NCI-H2171 treated with DMSO at 0.1 percent for 48 hours (cell line): Measurements from ENCODE around the gene CCDC80.
A peak's percentile ranks its signal among the peaks of the same experiment; 100 is the strongest.

Experiments
- DNase-seq: peaks from one replicate; lab custom pipeline; 2025; lab: John Stamatoyannopoulos, UW

Gene CCDC80

GRCh38 chr3:112654979-112655378, 14.0 kb upstream of the CCDC80 start:
- DNase-seq: peak; percentile 16

DNA sequence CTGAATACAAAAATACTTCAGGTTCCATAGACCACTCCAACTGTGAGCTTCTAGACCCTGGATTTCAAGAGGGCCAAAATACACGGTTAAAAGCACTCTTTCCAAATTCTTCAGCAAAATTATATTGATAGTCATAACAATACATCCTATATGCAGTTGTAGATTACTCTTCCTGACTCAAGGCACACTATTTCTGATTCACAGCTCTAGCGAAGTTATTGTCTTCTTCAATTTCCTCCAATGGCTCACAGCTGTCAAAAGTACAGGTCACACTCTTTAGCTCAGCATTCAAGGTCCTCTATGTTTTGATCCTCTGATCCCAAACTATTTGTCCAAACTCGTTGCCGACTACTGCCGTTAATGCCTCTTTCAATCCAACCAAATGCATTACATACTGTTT, 13.5 kb upstream of the CCDC80 start:
- no peak for DNase-seq

DNA sequence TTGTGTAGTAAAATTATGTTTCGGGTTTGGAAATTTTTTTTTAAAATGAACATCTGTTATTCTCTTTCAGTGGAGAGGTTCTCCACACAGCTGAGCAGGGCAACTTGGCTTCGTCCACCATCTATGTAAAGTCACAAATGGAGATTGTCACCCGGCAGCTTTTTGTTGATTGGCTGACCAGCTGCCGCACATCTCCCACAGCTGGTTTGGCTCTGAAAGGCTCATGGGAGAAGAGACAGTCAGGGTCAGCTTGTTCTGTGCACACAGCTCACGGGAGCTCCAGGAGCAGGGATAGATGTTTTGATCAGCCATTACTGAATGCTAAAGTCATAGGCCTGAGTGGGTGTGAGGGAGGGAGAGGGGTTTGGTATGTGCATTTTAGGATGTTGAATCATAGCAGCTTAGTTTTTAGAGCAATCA, 12.9 kb upstream of the CCDC80 start:
- no peak for DNase-seq

GRCh38 chr3:112653209-112653871, 12.4 kb upstream of the CCDC80 start:
- no peak for DNase-seq

DNA sequence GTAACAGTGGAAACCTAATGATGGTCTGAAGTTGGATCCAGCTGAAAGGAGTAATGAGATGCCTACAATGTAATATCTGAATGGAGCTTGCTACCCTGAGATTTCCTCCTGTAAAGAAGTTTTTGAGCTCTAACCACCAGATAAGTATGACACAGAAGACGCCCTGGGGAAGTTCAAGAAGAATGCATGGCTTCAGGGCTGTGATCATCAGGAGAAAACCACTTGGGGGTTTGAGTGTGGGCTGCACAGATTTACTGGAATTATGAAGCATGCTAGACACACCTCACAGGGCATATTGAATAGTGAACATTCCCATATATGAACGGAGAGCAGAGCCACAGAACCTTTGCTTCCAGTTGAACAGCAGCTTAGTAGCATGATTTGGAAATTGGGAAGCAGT, 10.6 kb upstream of the CCDC80 start:
- DNase-seq: no peak

DNA sequence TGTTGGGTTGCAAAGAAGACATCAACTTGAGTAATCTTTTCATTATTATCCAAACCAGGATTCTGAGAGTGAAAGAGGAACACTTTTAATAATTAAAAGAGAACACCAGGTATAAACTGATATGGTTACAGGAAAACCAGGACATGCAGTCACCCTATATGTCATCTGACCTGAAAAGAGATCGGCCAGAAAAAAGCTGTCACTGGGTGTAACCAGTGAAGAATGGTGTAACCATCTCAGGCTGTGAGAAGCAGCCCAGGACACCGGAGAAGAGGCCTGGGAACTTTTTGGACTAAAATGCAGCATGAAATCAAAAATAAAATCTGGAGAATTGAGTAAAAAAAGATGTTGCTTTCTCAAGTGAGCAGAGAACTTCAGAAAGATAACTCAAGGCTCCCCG, 10.1 kb upstream of the CCDC80 start:
- DNase-seq: no peak

GRCh38 chr3:112650482-112650881, 9.5 kb upstream of the CCDC80 start:
- no peak for DNase-seq

- no peak for DNase-seq
Measured at GRCh38 chr3:112649478-112649735, 8.5 kb upstream of the CCDC80 start.

- no peak for DNase-seq
Measured at GRCh38 chr3:112647122-112647521, 6.2 kb upstream of the CCDC80 start.

- DNase-seq: no peak
Measured at GRCh38 chr3:112646623-112647022, 5.7 kb upstream of the CCDC80 start.

GRCh38 chr3:112644453-112644852, 3.5 kb upstream of the CCDC80 start:
- DNase-seq: no peak

GRCh38 chr3:112643621-112644240, 2.8 kb upstream of the CCDC80 start:
- DNase-seq: no peak

DNA sequence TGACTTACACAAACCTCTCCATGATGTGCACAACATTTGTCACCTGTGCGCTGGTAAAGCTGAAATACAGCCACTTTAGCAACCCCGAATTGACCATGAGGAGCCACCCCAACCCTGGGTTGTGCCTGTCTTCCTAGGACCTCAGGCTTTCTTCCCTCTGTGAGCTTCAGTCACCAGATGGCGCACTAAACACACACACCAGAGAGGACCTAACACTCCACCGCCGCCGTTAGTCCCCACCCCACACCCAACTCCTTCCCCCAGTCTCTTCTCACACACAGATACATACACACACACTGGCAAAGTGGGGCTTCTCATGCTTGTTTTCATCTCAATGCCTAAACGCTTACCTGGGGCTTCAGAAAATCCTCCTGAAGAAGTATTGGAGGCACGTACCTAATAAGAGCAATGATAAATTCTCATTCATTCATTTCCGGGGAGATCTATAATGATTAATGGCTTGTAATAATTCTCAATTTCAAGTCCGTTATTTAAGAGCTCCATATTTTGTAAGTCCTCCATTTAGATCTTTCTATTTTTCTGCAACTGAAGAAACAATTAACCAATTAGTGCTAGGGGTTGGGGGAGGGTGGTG, 2.1 kb upstream of the CCDC80 start:
- peak; percentile 83 for DNase-seq

- no peak for DNase-seq
Measured at GRCh38 chr3:112640276-112640929, 540 bp downstream of the CCDC80 start.

DNA sequence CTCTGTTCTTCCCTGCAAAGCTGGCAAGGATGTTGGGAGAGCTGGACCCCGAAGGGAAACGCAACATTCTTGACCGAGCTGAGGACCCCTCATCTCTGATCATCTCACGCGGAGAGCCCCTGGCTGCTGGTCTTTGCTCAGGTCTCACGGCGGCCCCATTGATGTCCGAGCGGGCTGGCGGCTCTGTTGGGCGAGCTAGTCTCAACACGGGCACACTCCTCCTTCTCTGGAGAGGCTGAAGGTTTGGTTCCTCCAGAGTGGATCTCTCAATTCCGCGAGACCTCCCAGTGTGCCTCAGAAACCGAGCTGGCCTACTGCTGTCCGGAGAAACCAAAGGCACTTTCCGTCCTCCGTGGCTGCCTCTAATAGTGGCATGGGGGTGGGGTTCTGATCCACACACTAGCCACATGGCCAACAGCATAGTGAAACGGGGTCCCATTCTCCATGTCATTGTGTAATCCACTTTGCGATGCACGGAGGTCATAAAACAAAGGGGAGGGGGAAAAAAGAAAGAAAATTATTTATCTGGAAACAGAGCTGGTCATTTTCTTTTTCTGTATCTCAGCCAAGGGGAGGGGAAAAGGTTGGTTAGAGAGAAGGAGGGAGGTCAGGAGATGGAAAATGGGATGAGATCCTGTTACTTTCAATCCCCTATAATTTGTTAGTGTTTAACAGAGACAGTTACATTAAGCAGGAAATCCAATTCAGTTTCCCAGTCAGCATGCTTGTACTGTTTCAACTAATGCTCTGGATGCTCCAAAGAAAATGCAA, 1.3 kb downstream of the CCDC80 start:
- no peak for DNase-seq

- no peak for DNase-seq
Measured at GRCh38 chr3:112638327-112639020, 2.5 kb downstream of the CCDC80 start.

GRCh38 chr3:112637700-112638099, 3.2 kb downstream of the CCDC80 start:
- DNase-seq: no peak

GRCh38 chr3:112635674-112636073, 5.3 kb downstream of the CCDC80 start:
- DNase-seq: no peak

DNA sequence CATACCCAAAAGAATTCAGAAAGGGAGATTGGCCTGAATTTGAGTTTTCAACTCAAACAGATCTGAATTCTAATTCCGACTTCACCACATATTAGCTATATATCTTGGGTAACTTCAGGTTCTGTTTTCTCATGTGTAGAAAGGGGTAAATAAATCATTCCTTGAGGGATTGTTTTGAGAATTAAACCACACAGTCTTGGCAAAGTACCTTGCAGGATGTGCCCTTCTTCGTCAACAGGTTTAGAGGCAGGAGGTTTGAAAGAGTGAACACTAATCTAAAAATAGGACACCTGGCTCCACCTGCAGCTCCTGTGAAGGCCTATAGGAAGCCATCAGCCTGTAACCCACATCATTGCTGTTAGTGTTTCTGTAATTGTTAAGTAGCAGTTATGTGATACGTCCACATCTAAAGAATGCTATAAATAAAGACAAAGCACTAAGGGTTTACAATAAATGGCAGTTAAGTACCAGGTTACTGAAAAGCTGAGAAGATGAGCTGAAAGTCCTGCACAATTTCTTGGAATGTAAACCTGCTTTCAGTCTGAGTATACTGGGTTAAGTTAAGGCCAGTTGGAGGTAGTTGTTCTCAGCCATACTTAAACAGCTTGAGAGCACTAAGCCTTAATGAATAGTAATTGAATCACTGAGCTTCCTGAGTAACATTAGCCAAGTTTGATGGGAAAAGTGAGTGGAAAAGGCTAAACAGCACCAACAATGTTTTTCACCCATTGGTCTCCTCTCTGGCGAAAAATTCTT, 6.0 kb downstream of the CCDC80 start:
- no peak for DNase-seq

DNA sequence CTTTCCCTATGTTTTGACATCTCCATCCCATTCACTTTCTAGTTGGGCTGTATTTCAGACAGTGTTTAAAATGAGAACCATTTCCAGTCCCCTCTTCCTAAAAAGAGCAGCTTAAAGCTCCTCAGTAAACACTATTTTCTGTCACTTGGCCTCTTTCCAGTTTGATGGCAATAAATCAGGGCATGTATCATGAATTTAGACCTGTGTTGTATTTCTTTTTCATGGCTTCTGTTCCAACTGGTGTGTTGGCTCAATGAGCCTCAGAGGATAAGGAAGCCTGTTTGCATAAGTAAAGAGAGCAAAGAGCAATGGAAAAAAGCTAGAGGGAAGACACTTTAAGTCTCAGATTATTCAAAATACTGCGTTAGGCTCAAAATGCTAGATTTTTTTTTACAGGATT, 7.2 kb downstream of the CCDC80 start:
- peak; percentile 42 for DNase-seq

DNA sequence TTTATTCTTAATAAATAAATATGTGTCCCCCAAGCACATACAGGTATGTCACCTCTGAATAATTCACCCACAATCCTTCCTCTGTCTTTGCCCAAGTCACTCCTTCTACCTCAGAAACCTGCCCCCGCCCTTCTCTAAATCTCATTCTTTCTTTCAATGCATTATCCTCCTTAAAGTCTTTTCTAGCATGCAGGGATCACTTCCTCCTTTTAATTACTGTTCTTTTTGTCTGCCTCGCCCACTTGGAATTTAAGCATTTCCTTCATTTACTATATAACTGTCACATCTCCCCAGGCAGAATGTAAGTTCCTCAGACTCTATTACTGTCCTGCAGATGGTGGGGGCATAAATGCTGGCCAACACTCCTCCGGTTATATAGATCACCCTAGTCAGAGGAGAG, 7.8 kb downstream of the CCDC80 start:
- DNase-seq: no peak
